T47D (cell line): Measurements from ENCODE around the gene CDKN1A.

Experiments used
- DNase-seq, 2 experiments: peaks; one replicate each; pipeline versions ENCODE4 v3.0.0 to v3.0.0-alpha.2; 2011 to 2012; ENCODE audit warnings: low read depth in 1 of 2, low spot score in 1 of 2
- JUND ChIP-seq: IDR thresholded peaks from 2 replicates; pipeline ENCODE4 v1.6.1; 2012; ENCODE audit warnings: low read depth
- in situ Hi-C: cut with HindIII; loops from 2 replicates; pipeline ENCODE4 v1.10.0; 2016; ENCODE audit warnings: low sequenced_read_pairs, low pct_unique_long_range_greater_than_20kb

CDKN1A gene

DNA sequence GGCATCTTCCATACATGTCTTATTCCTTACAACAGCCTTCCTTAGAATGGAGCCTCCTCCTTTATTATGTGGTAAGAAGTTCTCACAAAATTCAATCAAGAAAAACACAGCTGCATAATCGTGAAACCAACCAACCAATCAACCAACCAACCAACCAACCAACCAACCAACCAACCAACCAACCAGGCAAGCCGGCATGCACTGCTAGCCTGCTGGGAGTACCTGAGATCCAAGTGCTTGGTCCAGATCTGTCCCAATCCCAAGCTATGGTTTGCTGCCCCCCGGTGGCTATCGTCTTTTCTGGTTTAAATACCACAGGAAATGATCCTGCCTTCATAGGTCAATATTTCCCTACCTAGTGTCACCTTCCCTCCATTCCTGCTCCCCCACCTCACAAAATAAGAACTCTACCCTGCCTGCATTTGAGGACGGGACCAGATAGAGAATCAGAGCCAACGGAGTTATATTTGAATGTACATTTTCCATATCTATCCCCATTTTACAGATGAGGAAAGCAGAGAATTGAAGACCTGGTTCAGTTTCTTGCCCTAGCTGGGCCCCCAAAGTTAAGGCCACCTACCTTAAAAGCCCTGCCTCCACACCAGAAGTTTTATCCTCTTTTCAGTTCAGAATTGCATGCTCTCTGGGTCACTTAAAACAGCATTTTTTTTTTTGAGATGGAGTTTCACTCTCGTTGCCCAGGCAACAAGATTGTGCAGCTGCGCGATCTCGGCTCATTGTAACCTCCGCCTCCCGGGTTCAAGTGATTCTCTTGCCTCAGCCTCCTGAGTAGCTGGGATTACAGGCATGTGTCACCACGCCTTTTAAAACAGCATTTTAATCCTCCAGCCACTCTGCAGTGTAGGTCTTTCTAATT is 46.2 kb downstream of the CDKN1A start:
- TF ChIP-seq JUND = no peak
- in situ Hi-C loops = no loop called here
- DNase-seq = peak; percentile 83 to 86

- no peak for TF ChIP-seq JUND
- no peak for DNase-seq
- in situ Hi-C loops = no loop called here
These were observed 47.1 kb downstream of the CDKN1A start for GRCh38 chr6:36725581-36725980.

GRCh38 chr6:36727505-36728021 is 49.0 kb downstream of the CDKN1A start:
- in situ Hi-C loops = no loop called here
- DNase-seq = no peak
- TF ChIP-seq JUND = no peak

GRCh38 chr6:36728289-36729160 is 50.0 kb downstream of the CDKN1A start:
- TF ChIP-seq JUND = no peak
- DNase-seq = no peak
- in situ Hi-C loops = no loop called here

DNA sequence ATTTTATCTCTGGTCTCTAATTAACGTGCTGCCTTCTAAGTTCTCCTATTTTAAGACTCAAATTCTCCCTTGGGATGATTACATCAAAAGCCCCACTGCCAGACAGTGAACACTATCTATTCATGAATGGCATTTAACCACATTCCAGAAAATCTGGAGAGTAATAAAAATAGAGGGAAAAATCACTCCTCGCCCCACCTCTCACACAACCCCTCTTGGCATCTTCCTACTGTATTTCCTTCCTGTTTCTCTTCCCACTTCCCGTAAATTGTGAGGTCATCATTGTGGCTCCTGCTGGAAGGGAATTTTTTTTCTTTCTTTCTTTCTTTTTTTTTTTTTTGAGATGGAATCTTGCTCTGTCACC is 50.6 kb downstream of the CDKN1A start:
- no peak for DNase-seq
- TF ChIP-seq JUND = no peak
- in situ Hi-C loops = no loop called here

DNA sequence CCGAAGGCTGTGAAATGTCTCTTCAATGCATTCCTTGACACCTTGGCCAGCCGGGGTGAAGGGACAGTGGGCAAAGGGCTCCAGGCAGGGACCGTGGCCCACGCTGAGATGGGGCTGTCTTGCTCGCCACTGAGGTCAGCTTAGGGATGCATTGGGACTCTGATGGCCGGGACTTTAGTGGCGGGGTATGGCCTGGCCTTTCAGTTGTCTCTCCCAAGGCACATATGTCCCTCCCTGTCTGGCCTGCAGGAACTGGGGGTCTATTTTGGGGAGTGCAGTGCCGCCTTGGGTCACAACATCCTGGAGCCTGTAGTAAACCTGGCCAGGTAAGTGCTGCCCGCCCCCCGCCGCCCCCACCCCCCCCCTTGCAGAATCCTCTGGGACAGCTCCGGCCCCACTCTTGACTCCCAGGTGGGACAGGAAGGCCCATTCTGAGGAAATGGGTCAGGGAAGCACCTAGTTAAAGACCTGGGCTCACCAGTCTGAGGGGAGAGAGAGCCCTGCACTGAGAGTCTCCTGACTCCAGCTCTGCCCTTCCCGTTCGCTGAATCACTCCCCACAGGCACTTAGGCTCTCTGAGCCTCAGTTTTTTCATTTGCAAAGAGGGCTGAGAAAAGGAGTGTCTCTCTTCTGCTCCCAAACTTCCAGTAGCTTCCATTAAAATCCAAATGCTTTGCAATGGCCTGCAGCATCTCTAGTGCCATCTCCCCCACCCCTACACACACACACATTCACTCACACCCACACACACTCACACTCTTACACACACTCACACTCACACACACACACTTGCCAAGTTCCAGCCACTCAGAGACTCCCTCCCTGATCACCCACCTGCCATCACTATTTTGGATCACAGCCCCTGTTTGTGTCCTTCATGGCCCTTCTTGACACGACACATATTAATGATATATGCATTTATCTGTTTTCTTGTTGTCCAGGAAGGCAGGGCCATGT is 52.2 kb downstream of the CDKN1A start:
- no peak for TF ChIP-seq JUND
- no peak for DNase-seq
- in situ Hi-C loops = no loop called here

GRCh38 chr6:36731622-36732310 is 53.3 kb downstream of the CDKN1A start:
- in situ Hi-C loops = no loop called here
- DNase-seq = no peak
- TF ChIP-seq JUND = no peak

GRCh38 chr6:36733300-36733699 is 54.8 kb downstream of the CDKN1A start:
- in situ Hi-C loops = no loop called here
- TF ChIP-seq JUND = no peak

GRCh38 chr6:36734486-36735060 is 56.1 kb downstream of the CDKN1A start:
- in situ Hi-C loops = no loop called here
- no peak for TF ChIP-seq JUND
- no peak for DNase-seq

More at GRCh38 chr6:36733300-36733699, 54.8 kb downstream of the CDKN1A start:
- no peak for DNase-seq

- in situ Hi-C loops = no loop called here
- peak; percentile 23 to 44 for DNase-seq
- no peak for TF ChIP-seq JUND
These were observed 56.9 kb downstream of the CDKN1A start for GRCh38 chr6:36735110-36736071.
